Activated T-cell treated with anti-CD3 and anti-CD28 coated beads, Interleukin-2, amount 50 U/mL, for 48 hours (primary cell): ENCODE results near the gene UPK2.

Source experiments
- DNase-seq, 2 experiments: peaks; one replicate each; pipeline ENCODE4 v3.0.0-alpha.2; 2020

The UPK2 gene

DNA sequence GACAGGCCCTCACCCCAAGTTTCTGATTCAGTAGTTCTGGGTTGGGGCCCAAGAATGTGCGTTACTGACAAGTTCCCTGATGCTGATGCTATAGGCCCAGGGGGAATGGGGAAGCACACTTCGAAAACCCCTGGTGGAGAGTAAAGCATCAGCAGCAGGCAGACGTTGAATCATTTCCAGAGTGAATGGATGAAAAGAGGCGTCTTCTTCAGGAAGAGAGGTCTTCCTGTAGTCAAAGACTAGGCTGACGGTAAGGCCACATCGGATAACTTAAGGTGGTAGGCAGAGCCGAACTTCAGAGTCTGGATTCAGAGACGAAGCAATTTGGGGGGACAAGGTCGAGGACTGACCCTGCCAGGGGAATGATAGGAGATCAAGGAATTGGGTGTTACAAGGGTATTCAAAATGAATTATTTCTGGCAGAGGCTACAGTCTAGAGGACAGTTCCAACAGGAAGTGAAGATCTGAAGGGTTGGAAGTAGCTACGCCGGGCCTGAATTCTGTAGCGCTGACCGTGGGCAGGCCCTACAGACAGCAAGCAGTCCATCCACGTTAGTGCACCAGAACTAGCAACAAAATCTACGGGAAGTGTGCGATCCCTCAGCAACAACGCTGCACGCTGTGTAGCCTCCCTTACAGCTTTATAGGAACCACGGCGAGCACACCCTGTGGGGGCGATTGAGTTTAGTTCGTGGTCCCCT, 41.0 kb downstream of the UPK2 start:
- peak; percentile 61 to 63 for DNase-seq

DNA sequence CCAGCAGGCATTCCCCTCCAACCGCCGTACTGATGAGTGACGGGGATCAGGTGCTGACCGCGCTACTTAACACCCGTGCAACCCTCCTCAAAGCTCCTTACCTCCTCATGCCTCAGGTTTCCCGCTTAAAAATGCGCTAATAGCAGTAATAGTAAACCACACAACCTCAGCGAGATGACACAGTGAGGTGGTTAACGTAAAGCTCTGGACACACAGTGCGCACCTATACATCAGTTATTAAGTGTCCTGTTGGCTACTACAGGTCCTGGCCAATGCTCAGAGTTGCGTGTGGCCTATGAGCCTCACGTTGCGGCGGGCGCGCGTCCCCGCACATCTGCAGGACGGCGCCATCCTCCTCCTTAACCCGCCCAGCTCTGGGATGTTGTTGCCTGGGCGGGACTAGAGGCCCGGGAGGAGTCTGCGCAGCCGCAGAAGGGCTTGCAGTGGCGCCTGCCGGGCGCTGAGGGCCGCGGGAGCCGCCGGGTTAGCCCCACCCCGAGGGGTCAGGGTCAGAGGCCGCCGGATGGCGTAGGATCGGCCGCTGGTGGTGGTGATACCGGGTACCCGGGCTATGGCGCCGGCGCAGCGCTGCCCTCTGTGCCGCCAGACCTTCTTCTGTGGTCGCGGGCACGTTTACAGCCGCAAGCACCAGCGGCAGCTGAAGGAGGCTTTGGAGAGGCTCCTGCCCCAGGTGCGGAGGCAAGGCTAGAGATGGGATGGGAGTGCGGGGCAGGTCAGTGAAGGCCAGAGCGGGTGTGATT, 41.7 kb downstream of the UPK2 start, which contains the start of gene CENATAC:
Gene CENATAC (plus strand): TSS at position 512 of the 761 bp plus-strand sequence. CDS start 60 bp downstream, at position 572.
- DNase-seq, result peak; percentile 97 to 99

DNA sequence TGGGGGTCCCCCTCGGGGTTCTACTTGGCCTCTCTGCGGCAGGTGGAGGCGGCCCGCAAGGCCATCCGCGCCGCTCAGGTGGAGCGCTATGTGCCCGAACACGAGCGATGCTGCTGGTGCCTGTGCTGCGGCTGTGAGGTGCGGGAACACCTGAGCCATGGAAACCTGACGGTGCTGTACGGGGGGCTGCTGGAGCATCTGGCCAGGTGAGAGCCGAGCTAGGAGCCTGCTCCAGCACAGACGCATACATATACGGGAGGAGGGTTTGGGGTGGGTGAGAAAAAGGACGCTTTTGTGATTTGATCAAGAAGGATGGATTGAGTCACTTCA, 42.3 kb downstream of the UPK2 start:
- no peak for DNase-seq

DNA sequence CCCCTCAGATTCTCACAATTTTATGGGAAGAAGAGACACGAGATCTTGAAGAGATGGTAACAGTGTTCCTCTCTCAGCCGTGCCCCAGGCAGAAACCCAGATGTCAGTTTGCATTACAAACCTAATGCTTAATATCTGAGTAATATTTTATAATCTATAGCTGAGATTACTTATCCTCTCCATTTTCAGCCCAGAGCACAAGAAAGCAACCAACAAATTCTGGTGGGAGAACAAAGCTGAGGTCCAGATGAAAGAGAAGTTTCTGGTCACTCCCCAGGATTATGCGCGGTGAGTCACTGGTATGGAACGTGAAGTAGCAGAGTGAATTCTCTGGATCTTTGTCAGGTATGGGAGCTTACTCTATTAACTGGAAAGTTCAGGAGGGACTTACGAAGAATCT, 42.7 kb downstream of the UPK2 start:
- DNase-seq, result no peak

DNA sequence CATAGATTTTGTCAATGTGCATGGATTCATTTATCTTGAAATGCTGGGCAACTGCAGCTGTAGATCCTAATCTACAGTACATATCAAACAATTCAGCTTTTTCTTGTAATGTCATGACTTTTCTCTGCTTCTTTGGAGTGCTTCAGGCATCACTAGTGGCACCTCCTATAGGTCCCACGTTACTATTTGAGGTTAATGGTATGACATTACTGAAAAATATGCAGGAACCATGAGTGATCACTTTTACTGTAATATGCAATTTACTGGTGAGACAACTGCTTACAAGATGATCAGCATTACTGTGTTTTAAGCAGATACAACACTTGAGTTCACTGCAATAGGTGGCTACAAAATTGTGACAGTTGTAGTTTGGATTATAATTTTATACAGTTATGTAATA, 44.8 kb downstream of the UPK2 start:
- DNase-seq, result no peak

DNA sequence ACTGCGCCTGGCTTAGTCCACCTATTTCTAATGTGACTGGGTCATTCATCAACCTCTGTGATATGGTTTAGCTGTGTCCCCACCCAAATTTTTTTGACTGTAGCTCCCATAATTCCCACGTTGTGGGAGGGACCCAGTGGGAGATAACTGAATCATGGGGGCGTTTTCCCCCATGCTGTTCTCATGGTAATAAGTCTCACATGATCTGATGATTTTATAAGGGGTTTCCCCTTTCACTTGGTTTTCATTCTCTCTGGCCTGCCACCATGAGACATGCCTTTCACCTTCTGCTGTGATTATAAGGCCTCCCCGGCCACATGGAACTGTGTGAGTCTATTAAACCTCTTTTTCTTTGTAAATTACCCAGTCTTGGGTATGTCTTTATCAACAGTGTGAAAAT, 50.6 kb downstream of the UPK2 start:
- no peak for DNase-seq
